GM10847 (cell line): ENCODE data around the gene CHGA.

Source experiments
- POLR2A ChIP-seq: IDR thresholded peaks from 2 replicates; pipeline ENCODE4 v1.6.1; 2011; ENCODE audit not compliant: insufficient read length; ENCODE audit errors: extremely low read depth

Gene CHGA

GRCh38 chr14:92968291-92969020, 45.5 kb downstream of the CHGA start:
- no peak for TF ChIP-seq POLR2A

- no peak for TF ChIP-seq POLR2A
These were observed 46.5 kb downstream of the CHGA start for GRCh38 chr14:92969430-92969829.

GRCh38 chr14:92969871-92970270, 46.9 kb downstream of the CHGA start:
- TF ChIP-seq POLR2A, result no peak

GRCh38 chr14:92970271-92970670, 47.3 kb downstream of the CHGA start:
- no peak for TF ChIP-seq POLR2A

GRCh38 chr14:92971601-92972180, 48.7 kb downstream of the CHGA start:
- no peak for TF ChIP-seq POLR2A

- no peak for TF ChIP-seq POLR2A
These were observed 50.4 kb downstream of the CHGA start for GRCh38 chr14:92973261-92973797.

GRCh38 chr14:92973798-92974372, 50.9 kb downstream of the CHGA start:
- TF ChIP-seq POLR2A, result no peak

GRCh38 chr14:92974541-92975345, 51.8 kb downstream of the CHGA start:
- no peak for TF ChIP-seq POLR2A

GRCh38 chr14:92976268-92976667, 53.3 kb downstream of the CHGA start:
- no peak for TF ChIP-seq POLR2A

- no peak for TF ChIP-seq POLR2A
These were observed 55.5 kb downstream of the CHGA start for GRCh38 chr14:92978229-92979021.

- no peak for TF ChIP-seq POLR2A
These were observed 57.9 kb downstream of the CHGA start for GRCh38 chr14:92980866-92981265.

GRCh38 chr14:92981726-92982125, 58.8 kb downstream of the CHGA start:
- TF ChIP-seq POLR2A, result no peak

- no peak for TF ChIP-seq POLR2A
These were observed 60.0 kb downstream of the CHGA start for GRCh38 chr14:92982956-92983355.

- TF ChIP-seq POLR2A, result no peak
These were observed 61.3 kb downstream of the CHGA start for GRCh38 chr14:92984082-92984788.
